Measurements from ENCODE around the gene HLA-DMA. TPM values are rescaled to one million over a fixed set of nuclear protein-coding genes. Genes with fewer than 3 reads are reported as not detected.
"Not testable (repeated sequence)": the region's sequence is repeated elsewhere in the genome, so short reads cannot be mapped to it uniquely, and the experiment has no call there.

The HLA-DMA gene
- total RNA-seq, 4 donors from 2014 or later = 27.6 to 81.7 (median 55.7) TPM

DNA sequence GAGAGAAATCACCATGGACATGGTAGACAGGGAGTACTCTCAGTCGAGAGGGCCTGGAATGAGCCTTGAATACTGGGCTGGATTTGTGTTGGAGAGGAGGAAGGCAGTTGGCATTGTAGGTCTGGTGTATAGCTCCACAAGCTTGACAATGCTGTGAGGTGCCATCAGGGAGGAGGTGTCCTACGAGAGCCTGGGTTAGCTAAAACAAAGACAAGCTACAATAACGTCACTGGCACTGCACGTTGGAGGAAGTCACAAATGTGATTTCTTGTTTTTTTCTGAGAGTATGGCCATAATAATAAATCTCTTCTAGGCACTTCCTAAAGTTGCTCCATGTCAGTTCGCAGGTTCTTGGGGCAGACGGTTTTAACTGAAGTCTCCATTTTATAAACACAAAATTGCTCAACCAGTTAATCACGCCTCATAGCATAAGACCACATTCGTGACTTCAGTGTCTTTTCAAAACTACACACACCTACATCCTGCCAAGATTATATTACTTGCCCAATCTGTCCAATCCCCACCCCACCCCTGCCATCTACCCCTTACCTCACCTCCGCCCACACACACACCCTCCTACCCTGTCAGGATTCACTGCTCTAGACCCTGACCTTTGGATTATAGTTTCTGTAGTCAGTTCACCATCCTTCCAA lies 7.7 kb downstream of the HLA-DMA start:
- DNase-seq (ENCODE audit: low spot score) = no peak
- no peak for ATAC-seq (ENCODE audit: low FRiP score)
- TF ChIP-seq CTCF (IDR thresholded peaks at IDR 0.05) = no peak

DNA sequence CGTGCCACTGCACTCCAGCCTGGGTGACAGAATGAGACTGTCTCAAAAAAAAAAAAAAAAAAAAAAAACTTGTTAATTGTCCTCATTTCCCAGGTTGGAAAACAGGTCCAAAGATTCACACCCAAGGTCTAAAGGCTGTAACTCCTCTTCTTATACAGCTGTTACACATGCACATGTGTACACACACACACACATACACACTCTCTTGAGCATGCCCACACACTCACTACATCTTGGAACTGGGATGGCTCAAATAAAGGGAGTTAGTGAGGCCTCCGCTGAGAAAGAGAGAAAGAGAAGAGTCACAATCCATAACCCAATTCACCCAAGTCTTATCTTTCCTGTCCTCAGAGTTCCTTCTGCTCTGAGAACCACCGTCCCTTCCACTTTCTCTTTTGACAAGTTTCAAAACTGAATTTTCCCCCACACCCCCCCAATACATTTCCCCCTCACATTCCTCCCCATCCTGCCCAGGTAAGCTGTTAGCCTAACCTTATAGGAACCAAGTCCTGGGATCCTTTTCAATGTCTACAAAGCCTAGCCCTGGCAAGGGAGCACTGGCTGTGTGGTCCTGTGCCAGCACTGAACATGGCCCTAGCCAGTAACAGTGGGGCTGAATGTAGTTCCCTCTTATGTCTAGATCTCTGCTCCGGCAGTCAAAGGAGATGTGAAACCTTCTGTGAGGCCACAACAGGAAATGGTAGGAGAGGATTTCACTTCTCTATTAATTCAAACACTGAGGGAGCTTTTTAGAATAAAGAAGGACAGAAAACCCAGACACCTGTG lies 8.8 kb downstream of the HLA-DMA start:
- TF ChIP-seq CTCF (IDR thresholded peaks at IDR 0.05) = no peak
- no peak for ATAC-seq (ENCODE audit: low FRiP score)
- DNase-seq (ENCODE audit: low spot score) = no peak

- DNase-seq (ENCODE audit: low spot score); ATAC-seq (ENCODE audit: low FRiP score): not testable (repeated sequence)
Observed at GRCh38 chr6:32942555-32943123, 10.3 kb downstream of the HLA-DMA start.

DNA sequence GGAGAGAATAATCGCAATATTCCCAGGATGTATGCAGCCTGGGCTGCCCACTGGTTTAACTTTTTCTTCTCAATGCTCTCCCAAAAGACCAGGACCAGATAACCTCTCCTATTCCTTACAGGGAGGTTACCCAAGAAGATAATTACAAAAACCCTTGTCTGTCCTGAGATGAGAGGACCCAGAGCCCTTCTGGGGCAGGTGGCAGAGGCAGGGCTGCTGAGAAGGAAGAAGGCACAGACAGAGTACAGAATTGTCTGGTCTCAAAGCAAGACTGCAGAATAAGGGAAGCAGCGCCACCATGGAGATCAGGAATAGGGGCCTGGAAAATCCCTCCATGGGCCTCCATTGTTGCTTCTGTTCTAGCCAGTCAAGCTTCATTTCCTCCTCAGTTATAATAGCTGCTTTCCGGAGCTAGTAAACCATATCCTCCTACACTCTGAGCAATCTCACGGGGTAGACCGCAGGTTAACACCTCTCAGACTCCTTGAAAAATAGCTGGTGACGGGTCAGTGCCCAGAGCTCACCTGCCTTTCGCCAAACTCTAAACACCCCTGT lies 11.6 kb downstream of the HLA-DMA start:
- TF ChIP-seq CTCF (IDR thresholded peaks at IDR 0.05) = no peak
- DNase-seq (ENCODE audit: low spot score) = no peak
- ATAC-seq (ENCODE audit: low FRiP score) = no peak

- DNase-seq (ENCODE audit: low spot score) = no peak
- no peak for TF ChIP-seq CTCF (IDR thresholded peaks at IDR 0.05)
- peak; percentile 71 for ATAC-seq (ENCODE audit: low FRiP score)
Observed at GRCh38 chr6:32940656-32941213, 12.2 kb downstream of the HLA-DMA start, which contains the start of gene HLA-DMB. HLA-DMB (minus strand) TSS chr6:32941028; CDS start chr6:32940807, 221 bp downstream.

GRCh38 chr6:32938494-32938893 lies 14.4 kb downstream of the HLA-DMA start:
- TF ChIP-seq CTCF (IDR thresholded peaks at IDR 0.05) = no peak
- DNase-seq (ENCODE audit: low spot score) = no peak
- no peak for ATAC-seq (ENCODE audit: low FRiP score)

- DNase-seq (ENCODE audit: low spot score) (no peak), ATAC-seq (ENCODE audit: low FRiP score) (no peak)
- no peak for TF ChIP-seq CTCF (IDR thresholded peaks at IDR 0.05)
Observed at GRCh38 chr6:32937230-32937633, 15.7 kb downstream of the HLA-DMA start.
